ENCODE data around the gene MINDY4. TPM values are rescaled to one million over a fixed set of nuclear protein-coding genes. Genes with fewer than 3 reads are reported as not detected.

The MINDY4 gene
- total and polyA plus RNA-seq, 8 donors = 8.0 to 56.0 (median 17.4) TPM

- Histone ChIP-seq H3K27me3 (no peaks in the 10 kb centered on the region), H3K4me1 (no peaks in the 10 kb centered on the region), H3K9me3 (no peaks in the 10 kb centered on the region), H3K4me3 (no peak overlapping the region), H3K36me3 (no peaks in the 10 kb centered on the region), H3K27ac (no peak overlapping the region)
- intact Hi-C loops (cut with DNase I) = no loop called here
- no peak for TF ChIP-seq CTCF (IDR thresholded peaks at IDR 0.05)
- DNase-seq = no peak
- ATAC-seq = no peak
Measured at GRCh38 chr7:30730996-30731395, 40.2 kb upstream of the MINDY4 start.

GRCh38 chr7:30731581-30731980 is 39.6 kb upstream of the MINDY4 start:
- no peak for TF ChIP-seq CTCF (IDR thresholded peaks at IDR 0.05)
- DNase-seq = no peak
- Histone ChIP-seq H3K4me3 (no peak overlapping the region), H3K27me3 (no peaks in the 10 kb centered on the region), H3K27ac (no peak overlapping the region), H3K9me3 (no peaks in the 10 kb centered on the region), H3K36me3 (no peaks in the 10 kb centered on the region), H3K4me1 (no peaks in the 10 kb centered on the region)
- ATAC-seq = no peak
- intact Hi-C loops (cut with DNase I) = no loop called here

GRCh38 chr7:30732606-30733005 is 38.6 kb upstream of the MINDY4 start:
- no peaks in the 10 kb centered on the region for H3K9me3 ChIP-seq
- no peak overlapping the region for H3K4me3 ChIP-seq
- intact Hi-C loops (cut with DNase I) = no loop called here
- no peak for DNase-seq
- no peaks in the 10 kb centered on the region for H3K27me3 ChIP-seq
- no peak for ATAC-seq
- no peak overlapping the region for H3K27ac ChIP-seq
- no peak for TF ChIP-seq CTCF (IDR thresholded peaks at IDR 0.05)
- H3K36me3 ChIP-seq = no peaks in the 10 kb centered on the region
- no peaks in the 10 kb centered on the region for H3K4me1 ChIP-seq

GRCh38 chr7:30733216-30733615 is 38.0 kb upstream of the MINDY4 start:
- Histone ChIP-seq H3K27ac (no peak overlapping the region), H3K4me1 (no peaks in the 10 kb centered on the region), H3K27me3 (no peaks in the 10 kb centered on the region), H3K36me3 (no peaks in the 10 kb centered on the region), H3K4me3 (no peak overlapping the region), H3K9me3 (no peaks in the 10 kb centered on the region)
- no peak for TF ChIP-seq CTCF (IDR thresholded peaks at IDR 0.05)
- no peak for ATAC-seq
- intact Hi-C loops (cut with DNase I) = no loop called here
- no peak for DNase-seq

DNA sequence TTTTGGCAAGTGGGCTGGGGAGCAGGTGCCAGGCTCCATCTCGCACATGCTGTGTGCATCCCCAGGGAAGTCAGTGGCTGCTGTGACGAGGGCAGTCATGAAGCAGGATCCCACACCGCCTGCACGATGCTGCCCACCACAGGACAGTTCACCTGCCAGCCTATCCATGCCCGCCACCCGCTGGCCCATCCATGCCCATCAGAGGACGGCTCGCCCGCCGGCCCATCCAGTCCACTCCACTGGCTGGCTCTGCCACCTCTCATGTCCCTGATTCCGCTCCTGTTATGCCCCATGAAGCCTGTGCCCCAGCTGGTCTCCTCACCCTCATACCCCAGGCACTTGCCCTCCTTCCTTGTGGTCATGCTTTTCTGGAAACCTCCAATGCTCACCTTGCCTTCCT is 37.5 kb upstream of the MINDY4 start:
- ATAC-seq (no peak), DNase-seq (no peak)
- no peak overlapping the region for H3K4me3 ChIP-seq
- no peaks in the 10 kb centered on the region for H3K9me3 ChIP-seq
- H3K27me3 ChIP-seq = no peaks in the 10 kb centered on the region
- H3K27ac ChIP-seq = no peak overlapping the region
- no peaks in the 10 kb centered on the region for H3K36me3 ChIP-seq
- H3K4me1 ChIP-seq = no peaks in the 10 kb centered on the region
- intact Hi-C loops (cut with DNase I) = no loop called here
- no peak for TF ChIP-seq CTCF (IDR thresholded peaks at IDR 0.05)
